Panc1 (cell line): ENCODE results near the gene NUPR1. TPM values are rescaled to one million over a fixed set of nuclear protein-coding genes. Genes with fewer than 3 reads are reported as not detected.
A peak's percentile ranks its signal among the peaks of the same experiment; 100 is the strongest.

Experiments
- ATAC-seq: fragments of 200-7000 bp; cut with Tn5 transposase; 2 replicates; pipeline ENCODE4 v1.9.1; 2020; ENCODE audit warnings: mild to moderate bottlenecking, moderate library complexity
- BruUV-seq: library from RNA; stranded (reverse); fragments of 400-500 nt; replicated peaks from 2 replicates; lab custom pipeline; 2021; lab: Mats Ljungman, UMichigan
- CTCF ChIA-PET: fragments of 300-600 bp; sonication (Branson Sonifier 250); formaldehyde crosslinking; loops from one replicate; lab custom pipeline; 2022; ENCODE audit warnings: antibody characterized with exemption; lab: Charles Lee
- POLR2A ChIA-PET: fragments of 300-600 bp; sonication (Branson Sonifier 250); formaldehyde crosslinking; loops from one replicate; lab custom pipeline; 2022; ENCODE audit warnings: antibody characterized with exemption; lab: Charles Lee
- DNase-seq: peaks from one replicate; pipeline ENCODE4 v3.0.0-alpha.2; 2010; ENCODE audit warnings: low read depth, low spot score
- H3K27ac ChIP-seq: 2 replicates; pipeline ENCODE4 v1.5.1; 2011; ENCODE audit warnings: mild to moderate bottlenecking, low read length, inconsistent platforms
- H3K27me3 ChIP-seq: fragments of 200-500 bp; sonication (Bioruptor generic); 2 replicates; pipeline ENCODE4 v1.6.0; 2014; ENCODE audit warnings: low read length, inconsistent platforms; ENCODE audit not compliant: control insufficient read depth, insufficient read depth
- H3K36me3 ChIP-seq: fragments of 200-500 bp; sonication (Bioruptor generic); 2 replicates; pipeline ENCODE4 v1.5.1; 2014; ENCODE audit warnings: inconsistent platforms, mild to moderate bottlenecking, low read length, moderate library complexity; ENCODE audit not compliant: control insufficient read depth, insufficient read depth
- H3K4me1 ChIP-seq: 2 replicates; pipeline ENCODE4 v1.5.1; 2011; ENCODE audit warnings: inconsistent platforms, mild to moderate bottlenecking, low read length, moderate library complexity; ENCODE audit not compliant: control insufficient read depth, insufficient read depth
- H3K4me3 ChIP-seq, 2 experiments: 2 replicates each; pipeline ENCODE4 v1.5.1; 2011 to 2012; ENCODE audit warnings: low read depth in 2 of 2, low read length in 2 of 2, mild to moderate bottlenecking in 2 of 2, inconsistent platforms in 1 of 2, moderate library complexity in 1 of 2
- H3K9me3 ChIP-seq: fragments of 200-500 bp; sonication (Bioruptor generic); 2 replicates; pipeline ENCODE4 v1.5.1; 2014; ENCODE audit warnings: low read depth, mild to moderate bottlenecking, inconsistent platforms, low read length, moderate library complexity; ENCODE audit not compliant: control insufficient read depth, insufficient read depth
- CTCF ChIP-seq: fragments of 450-650 bp; IDR thresholded peaks from 2 replicates; pipeline ENCODE4 v1.5.1; 2017; ENCODE audit warnings: mild to moderate bottlenecking
- POLR2AphosphoS5 ChIP-seq: IDR thresholded peaks from 2 replicates; pipeline ENCODE4 v1.6.1; 2012; ENCODE audit warnings: mild to moderate bottlenecking, low read depth, low read length, moderate library complexity
- REST ChIP-seq, 2 experiments: IDR thresholded peaks; 2 replicates each; pipeline ENCODE4 v1.6.1; 2011 to 2012; ENCODE audit warnings: low read depth in 2 of 2, control low read depth in 1 of 2, low read length in 1 of 2, mild to moderate bottlenecking in 1 of 2, moderate library complexity in 1 of 2; ENCODE audit not compliant: insufficient read depth in 1 of 2
- SIN3A ChIP-seq: IDR thresholded peaks from 2 replicates; pipeline ENCODE4 v1.6.1; 2012; ENCODE audit warnings: low read depth, mild to moderate bottlenecking, low read length, moderate library complexity, borderline replicate concordance; ENCODE audit not compliant: insufficient read depth
- TCF7L2 ChIP-seq: IDR thresholded peaks from 2 replicates; pipeline ENCODE4 v1.6.1; 2011; ENCODE audit warnings: mild to moderate bottlenecking, low read depth, low read length, inconsistent platforms
- in situ Hi-C: cut with HindIII; loops from 2 replicates; pipeline ENCODE4 v1.10.0; 2016; ENCODE audit warnings: low sequenced_read_pairs, low pct_unique_long_range_greater_than_20kb
- intact Hi-C: fragments of 100-400 bp; cut with micrococcal nuclease; formaldehyde crosslinking; loops from one replicate; pipeline ENCODE4 v1.10.0; 2022; ENCODE audit not compliant: unreplicated experiment
- total RNA-seq: library from RNA; stranded (reverse); gene quantifications from one replicate; pipeline ENCODE4 v1.2.1, GENCODE V29; 2021; ENCODE audit not compliant: unreplicated experiment

The NUPR1 gene
- total RNA-seq, 1 experiment from 2014 or later = 79.7 TPM

GRCh38 chr16:28520672-28521071, 18.1 kb downstream of the NUPR1 start:
- BruUV-seq = no TSS peak
- Histone ChIP-seq H3K4me3 (no peak overlapping the region), H3K9me3 (no peaks in the 10 kb centered on the region), H3K27ac (no peak overlapping the region), H3K4me1 (no peaks in the 10 kb centered on the region), H3K27me3 (no peaks in the 10 kb centered on the region), H3K36me3 (no peaks in the 10 kb centered on the region)
- intact Hi-C loops = no loop called here
- no peak for TF ChIP-seq SIN3A
- in situ Hi-C loops = no loop called here
- ATAC-seq = no peak
- ChIA-PET CTCF (no interaction called here), POLR2A (no interaction called here)
- no peak for DNase-seq

- peak; percentile 54 for ATAC-seq
- CTCF ChIA-PET = no interaction called here
- BruUV-seq = no TSS peak
- intact Hi-C loops (no loop called here), in situ Hi-C loops (no loop called here)
- Histone ChIP-seq H3K4me3 (no peak overlapping the region), H3K4me1 (no peaks in the 10 kb centered on the region), H3K27me3 (no peaks in the 10 kb centered on the region), H3K36me3 (no peaks in the 10 kb centered on the region), H3K9me3 (no peaks in the 10 kb centered on the region), H3K27ac (no peak overlapping the region)
- TF ChIP-seq CTCF (no peak), REST (IDR thresholded peaks at IDR 0.05; ENCODE audit: insufficient read depth in 1 of 2, low read depth in 2 of 2, low read length in 1 of 2) (no peak), POLR2AphosphoS5 (no peak), TCF7L2 (no peak), SIN3A (no peak)
- POLR2A ChIA-PET = interaction anchor here (0.6 kb wide), 1 partner anchor 22 kb away, joined by 4 read pairs; no protein-coding TSS in a partner anchor
- no peak for DNase-seq
Measured at GRCh38 chr16:28514246-28514645, 24.5 kb downstream of the NUPR1 start.

GRCh38 chr16:28513484-28514181, 25.1 kb downstream of the NUPR1 start:
- H3K9me3 ChIP-seq = no peaks in the 10 kb centered on the region
- ChIA-PET POLR2A (interaction anchor here (0.6 kb wide), 1 partner anchor 22 kb away, joined by 4 read pairs; no protein-coding TSS in a partner anchor), CTCF (no interaction called here)
- ATAC-seq = peak; percentile 51
- in situ Hi-C loops (no loop called here), intact Hi-C loops (no loop called here)
- no peaks in the 10 kb centered on the region for H3K4me1 ChIP-seq
- no peak overlapping the region for H3K27ac ChIP-seq
- BruUV-seq = no TSS peak
- no peaks in the 10 kb centered on the region for H3K36me3 ChIP-seq
- no peak for DNase-seq
- TF ChIP-seq TCF7L2 = no peak
- no peak for TF ChIP-seq REST (IDR thresholded peaks at IDR 0.05; ENCODE audit: insufficient read depth in 1 of 2, low read depth in 2 of 2, low read length in 1 of 2)
- no peak for TF ChIP-seq CTCF
- no peak for TF ChIP-seq SIN3A
- TF ChIP-seq POLR2AphosphoS5 = no peak
- no peak overlapping the region for H3K4me3 ChIP-seq
- H3K27me3 ChIP-seq = no peaks in the 10 kb centered on the region
